GM19023 (cell line): ENCODE data around the gene UPF1.
"Not testable (repeated sequence)": the region's sequence is repeated elsewhere in the genome, so short reads cannot be mapped to it uniquely, and the experiment has no call there.

Experiments used
- ATAC-seq: cut with Tn5 transposase; IDR thresholded peaks from one replicate; pipeline ENCODE4 v1.9.1; 2021; ENCODE audit warnings: mild to moderate bottlenecking, moderate library complexity; ENCODE audit not compliant: unreplicated experiment

The UPF1 gene

DNA sequence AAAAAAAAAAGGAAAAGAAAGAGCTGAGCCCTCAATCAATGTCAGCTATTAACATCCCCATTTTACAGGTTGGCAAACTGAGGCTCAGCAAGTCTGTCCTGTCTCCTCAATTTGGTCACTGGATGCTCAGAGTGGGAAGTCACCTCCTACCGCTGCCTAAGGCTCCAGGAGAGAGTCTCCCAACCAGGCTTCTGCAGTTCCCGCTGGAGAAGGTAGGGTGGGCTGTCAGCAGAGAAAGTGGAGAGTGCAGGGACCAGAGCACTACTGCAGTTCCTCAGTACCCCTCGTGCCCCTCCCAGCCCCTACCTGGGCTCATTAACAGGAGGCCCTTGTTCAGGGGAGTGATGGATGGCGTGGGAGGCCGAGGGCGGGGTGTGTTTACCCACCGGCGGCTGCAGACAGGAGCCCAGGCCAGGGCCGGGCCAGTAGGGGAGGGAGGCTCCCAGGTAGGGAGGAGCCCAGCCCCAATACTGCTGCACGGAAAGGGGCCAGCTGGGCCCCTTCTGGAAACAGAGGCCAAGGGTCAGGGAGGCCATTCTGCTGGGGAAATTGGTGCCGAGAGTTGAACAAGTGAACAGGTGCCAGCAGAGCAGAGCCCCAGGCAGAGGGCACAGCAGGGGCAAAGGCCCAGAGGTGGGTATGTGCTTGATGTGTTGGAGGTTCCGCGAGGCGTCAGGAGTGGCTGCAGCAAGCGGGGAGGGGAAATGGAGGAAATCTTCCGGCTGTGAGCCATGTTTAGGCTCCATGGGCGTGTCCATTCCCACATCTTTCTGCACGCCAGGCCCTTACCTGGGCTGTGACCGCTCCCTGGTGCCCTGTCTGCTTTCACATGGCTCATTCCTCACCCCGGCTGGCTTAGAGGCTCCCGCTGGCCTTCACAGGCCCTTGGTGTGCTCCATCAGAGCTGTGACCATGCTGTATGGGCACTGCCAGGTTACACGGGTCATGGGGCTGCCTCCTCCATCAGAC, 33.1 kb upstream of the UPF1 start:
- no peak for ATAC-seq

- no peak for ATAC-seq
Observed at GRCh38 chr19:18799389-18799970, 32.3 kb upstream of the UPF1 start.

GRCh38 chr19:18800079-18800478, 31.7 kb upstream of the UPF1 start:
- no peak for ATAC-seq

DNA sequence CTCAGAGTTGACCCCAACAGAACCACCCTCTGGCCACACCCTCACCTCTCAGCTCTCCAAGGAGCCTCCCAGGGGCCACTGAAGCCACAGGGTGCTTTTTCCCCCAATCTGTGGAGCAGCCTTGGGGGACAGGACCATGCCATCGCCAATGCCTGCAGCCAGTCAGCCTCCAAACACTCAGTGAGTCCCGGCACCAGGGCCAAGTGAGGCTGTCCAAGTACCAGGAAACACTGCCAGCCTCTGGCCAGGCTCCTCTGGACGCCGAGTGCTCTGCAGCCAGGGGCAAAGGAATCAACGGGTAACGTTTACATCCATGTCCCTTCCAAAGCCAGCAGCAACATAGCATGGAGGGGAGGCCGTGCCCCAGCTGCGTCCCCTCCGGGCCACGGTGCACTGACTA, 31.1 kb upstream of the UPF1 start:
- no peak for ATAC-seq

DNA sequence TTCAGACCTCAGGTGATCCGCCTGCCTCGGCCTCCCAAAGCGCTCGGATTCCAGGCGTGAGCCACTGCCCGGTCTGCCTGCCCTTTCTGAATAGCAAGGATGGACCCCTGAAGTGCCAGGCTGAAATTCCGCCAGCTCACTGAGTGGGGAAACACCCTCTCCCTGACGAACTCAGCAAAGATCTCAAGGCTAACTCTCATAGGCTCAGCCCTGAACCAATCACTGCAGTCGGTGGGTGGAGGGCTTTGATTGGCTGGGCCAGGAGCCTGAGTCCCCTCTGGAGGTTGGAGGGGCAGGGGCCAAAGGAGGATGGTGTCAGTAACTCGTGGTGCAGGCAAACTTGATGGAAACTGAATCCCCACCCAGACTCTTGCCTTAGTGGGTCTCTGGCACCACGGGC, 29.4 kb upstream of the UPF1 start:
- ATAC-seq, result no peak

DNA sequence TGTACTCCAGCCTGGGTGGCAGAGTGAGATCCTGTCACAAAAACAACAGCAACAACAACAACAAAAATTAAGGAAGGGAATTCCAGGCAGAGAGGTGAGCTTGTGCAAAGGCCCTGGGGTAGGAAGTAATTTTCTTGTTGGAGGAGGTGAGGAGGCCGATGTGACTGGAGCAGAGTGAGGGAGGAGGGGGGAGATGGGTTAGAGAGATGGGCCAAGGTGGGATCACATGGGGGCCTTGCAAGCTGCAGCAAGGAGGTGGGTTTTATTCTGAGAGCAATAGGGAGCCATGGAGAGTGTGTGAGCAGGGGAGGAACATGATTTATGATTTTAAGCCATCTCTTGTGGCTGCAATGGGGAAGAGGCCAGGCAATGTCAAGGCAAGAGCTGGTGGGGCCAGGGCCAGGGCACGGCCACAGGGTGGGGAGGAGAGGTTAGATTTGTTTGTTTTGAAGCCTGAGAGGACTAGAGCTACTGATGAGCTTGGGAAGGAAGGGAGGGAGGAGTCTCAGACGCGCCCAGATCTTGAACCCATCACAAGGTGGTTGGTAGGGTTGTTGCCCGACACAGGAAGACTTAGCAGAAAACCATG, 28.1 kb upstream of the UPF1 start:
- no peak for ATAC-seq

DNA sequence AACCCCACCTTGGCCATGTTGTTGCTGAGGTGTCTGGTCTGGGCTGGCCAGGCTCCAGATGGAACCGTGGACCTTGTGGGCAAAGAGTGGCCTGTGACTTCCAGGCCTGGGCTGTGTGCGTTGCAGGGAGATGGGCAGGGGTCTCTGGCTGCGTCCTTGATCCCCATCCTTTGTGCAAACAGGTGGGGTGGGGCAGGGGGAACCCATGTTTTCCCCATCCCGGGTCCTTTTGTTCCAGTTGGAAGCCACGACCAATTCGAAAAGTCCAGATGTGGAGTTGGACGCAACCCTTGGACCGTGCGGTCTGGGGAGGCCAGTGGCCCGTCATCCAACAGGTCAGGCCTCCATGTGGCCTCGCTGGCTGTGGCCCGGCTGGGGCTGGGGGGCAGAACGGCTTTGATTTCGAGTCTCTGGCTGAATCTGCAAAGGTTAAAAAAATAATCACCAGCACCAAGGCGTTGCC, 27.6 kb upstream of the UPF1 start:
- no peak for ATAC-seq

- no peak for ATAC-seq
Observed at GRCh38 chr19:18804643-18805042, 27.1 kb upstream of the UPF1 start.

DNA sequence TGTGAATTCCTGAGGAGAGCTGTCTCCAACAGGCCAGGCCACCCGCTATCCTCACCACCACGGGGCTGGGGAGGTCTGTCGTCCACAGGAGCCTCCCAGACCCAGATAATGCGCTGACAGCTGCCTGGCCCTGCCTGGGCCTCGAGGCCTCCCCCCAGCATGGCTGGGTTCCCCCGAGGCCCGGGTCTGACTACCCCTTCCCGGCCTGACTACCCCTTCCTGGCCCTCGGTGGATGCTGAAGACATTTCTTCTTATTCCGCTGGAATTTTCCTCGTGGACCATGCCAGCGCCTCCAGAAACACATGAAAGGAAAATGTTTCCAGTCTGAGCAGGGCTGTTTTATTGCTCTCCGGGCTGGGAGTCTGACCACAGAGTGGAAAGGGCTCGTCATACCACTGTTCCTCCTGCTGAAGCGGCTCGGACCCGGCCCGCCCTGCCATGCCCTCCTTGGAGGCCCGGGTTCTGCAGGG, 23.9 kb upstream of the UPF1 start:
- ATAC-seq, result no peak

GRCh38 chr19:18809149-18809868, 22.4 kb upstream of the UPF1 start:
- no peak for ATAC-seq

- not testable (repeated sequence) for ATAC-seq
Observed at GRCh38 chr19:18811638-18812037, 20.1 kb upstream of the UPF1 start.

GRCh38 chr19:18814063-18814462, 17.7 kb upstream of the UPF1 start:
- ATAC-seq, result no peak

DNA sequence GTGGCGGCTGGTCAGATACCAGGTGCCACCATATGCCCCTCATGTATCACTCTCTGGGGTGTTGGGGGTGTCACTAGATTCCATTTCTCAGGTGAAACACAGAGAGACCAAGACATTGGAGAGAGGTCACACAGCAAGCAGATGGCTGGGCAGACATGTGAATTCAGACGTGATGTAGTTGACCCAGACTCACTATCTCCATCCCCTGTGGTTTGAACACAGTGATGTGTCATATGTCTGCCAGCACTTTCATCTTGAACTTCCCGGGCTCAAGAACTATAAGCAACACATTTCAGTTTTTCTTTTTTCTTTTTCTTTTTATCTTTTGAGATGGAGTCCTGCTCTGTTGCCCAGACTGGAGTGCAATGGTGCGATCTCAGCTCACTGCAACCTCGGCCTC, 16.1 kb upstream of the UPF1 start:
- ATAC-seq, result no peak

DNA sequence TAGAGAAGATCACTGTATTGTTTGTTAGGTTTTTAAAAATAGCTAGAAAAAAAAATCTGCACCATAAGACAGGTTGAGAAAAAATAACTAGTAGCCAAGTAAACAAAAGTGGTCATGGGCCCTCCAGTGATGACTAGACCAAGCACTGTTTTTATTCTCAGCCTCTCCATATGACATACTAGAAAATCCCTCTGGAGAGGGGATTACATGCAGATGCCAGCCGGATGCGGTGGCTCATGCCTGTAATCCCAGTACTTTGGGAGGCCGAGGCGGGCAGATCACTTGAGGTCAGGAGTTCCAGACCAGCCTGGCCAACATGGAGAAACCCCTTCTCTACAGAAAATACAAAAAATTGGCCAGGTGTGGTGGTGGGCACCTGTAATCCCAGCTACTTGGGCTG, 15.1 kb upstream of the UPF1 start:
- ATAC-seq, result not testable (repeated sequence)

- ATAC-seq, result no peak
Observed at GRCh38 chr19:18817574-18817973, 14.2 kb upstream of the UPF1 start.

GRCh38 chr19:18828786-18829185, 3.0 kb upstream of the UPF1 start:
- ATAC-seq, result no peak

DNA sequence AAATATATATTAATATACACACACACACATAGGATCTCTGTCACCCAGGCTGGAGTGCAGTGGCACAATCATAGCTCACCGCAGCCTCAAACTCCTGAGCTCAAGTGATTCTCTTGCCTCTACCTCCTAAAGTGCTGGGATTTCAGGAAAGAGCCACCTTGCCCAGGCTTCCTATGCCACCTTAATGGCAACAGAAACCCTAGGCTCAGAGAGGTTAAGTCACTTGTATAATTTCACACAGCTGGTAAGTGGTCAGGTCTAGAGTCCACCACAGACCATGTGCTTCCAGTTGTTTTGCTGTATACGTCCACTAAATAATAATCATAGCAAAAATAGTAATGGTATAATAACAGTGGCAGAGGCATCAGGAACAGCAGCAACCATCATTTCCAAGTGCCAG, 1.3 kb upstream of the UPF1 start:
- no peak for ATAC-seq

- peak; percentile 39 for ATAC-seq
Observed at GRCh38 chr19:18832306-18833140, 764 bp downstream of the UPF1 start.

DNA sequence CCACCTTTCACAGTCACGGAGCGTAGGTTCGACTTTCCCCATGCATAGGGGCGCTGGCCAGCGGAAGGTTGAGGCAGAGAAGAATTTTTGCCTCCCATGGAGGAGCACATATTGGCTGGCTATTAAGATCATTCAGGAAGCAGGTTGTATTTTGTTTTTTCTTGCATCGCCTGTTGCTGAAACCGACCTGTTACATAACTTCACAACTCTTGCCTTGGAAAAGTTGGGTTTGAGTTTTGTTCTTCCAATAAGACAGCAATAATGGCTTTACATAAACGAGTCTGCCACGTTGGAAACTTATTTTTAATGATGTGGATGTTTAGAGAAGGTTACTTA, 1.4 kb downstream of the UPF1 start:
- ATAC-seq, result no peak

DNA sequence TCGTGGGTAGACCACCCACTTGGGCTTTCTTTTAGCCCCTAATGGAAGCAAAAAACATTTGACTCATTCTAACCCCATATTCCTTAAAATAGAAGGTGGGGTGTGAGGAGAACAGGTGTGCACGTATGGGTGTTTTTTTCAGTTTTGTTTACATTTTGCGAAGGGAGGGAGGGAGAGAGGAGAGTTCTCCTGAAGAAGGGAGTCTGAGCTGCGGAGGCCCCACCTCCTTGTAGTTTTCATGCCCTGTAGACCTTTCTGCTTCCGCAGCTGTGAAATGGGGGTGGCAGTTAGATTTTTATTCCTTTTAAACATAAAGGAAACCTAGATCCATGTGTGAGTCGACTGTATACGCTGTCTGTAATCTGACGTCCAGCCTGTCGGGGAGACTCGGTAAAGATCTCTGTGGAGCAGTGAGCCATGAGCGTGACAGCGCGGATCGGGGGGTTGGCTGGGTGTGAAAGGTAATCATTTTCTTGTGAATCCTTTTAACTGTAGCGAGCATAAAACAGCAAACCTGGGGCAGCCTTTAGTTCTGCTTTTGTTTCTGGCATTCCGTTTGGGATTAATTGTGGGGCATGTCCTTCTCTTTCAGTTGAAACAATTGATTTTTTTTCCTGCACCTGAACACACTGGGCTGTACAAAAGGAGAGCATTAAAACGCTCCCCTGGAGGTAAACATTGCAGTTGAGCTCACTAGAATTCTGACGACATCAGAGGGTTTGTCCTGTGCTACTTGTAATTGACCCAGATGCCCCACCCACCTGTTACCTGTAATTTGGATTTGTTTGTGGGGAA, 2.3 kb downstream of the UPF1 start:
- no peak for ATAC-seq
